SK-N-MC (cell line): ENCODE results near the gene HOPX.

ENCODE experiments used
- EZH2 ChIP-seq: fragments of 200-600 bp; sonication (generic); IDR thresholded peaks from one replicate; pipeline ENCODE4 v1.6.1; 2017; ENCODE audit warnings: antibody characterized with exemption
- FOXP2 ChIP-seq: optimal IDR thresholded peaks from 2 replicates; pipeline ENCODE3; 2011; ENCODE audit warnings: mild to moderate bottlenecking, moderate library complexity; ENCODE audit not compliant: insufficient read depth; ENCODE audit errors: extremely low read length, control extremely low read depth
- POLR2AphosphoS5 ChIP-seq: IDR thresholded peaks from 2 replicates; pipeline ENCODE4 v1.6.1; 2012; ENCODE audit warnings: mild to moderate bottlenecking, low read depth, low read length, borderline replicate concordance

DNA sequence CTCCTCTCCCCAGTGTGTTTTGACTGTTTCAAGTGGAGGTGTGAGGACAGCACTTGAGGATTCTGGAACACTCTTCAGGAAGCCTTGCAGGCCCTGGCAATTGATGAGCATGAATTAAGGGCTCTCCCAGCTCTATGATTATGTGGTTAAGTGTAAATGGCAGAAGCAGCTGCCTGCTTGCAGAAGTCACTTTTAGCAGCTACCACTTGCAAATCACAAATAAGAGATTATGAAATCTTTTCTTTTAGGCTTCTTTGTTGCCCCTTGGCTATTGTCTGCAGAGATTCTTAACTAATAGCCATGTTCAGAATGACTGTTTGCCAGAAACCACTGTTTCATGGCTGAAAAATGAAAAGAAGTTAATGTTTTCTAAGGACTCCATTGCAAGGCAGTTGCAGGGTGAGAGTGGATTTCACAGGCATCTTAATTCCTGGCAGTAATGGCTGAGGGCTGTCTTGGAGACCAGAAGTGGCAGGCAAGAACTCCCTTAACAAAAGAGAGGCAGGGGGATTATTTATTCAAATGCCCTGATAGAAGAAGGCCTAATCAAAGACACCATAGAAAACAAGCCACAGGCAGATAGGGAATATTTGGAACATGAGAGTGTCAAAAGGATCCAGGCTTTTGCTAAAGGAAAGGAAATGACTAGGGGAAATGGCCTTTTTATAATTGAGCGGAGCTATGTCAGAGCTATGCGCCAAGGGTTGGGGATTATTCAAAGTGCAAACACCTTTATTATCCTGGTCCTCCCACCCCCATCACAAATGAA lies 8.3 kb upstream of the HOPX start:
- TF ChIP-seq POLR2AphosphoS5 (no peak), EZH2 (no peak), FOXP2 (no peak)
